Right lobe of liver (tissue), 4 donors: Measurements from ENCODE around the gene ZFAND3.

ENCODE experiments used
- CTCF ChIP-seq, 4 donors: fragments of 200-600 bp in 3 of 4; fragments of 450-650 bp in 1 of 4; IDR thresholded peaks; one replicate each; pipeline versions ENCODE4 v1.5.1 to v1.8.0; 2016 to 2022; ENCODE audit warnings: antibody characterized with exemption in 4 of 4, mild to moderate bottlenecking in 2 of 4
- POLR2A ChIP-seq: fragments of 450-650 bp; IDR thresholded peaks from one replicate; pipeline ENCODE4 v1.6.1; 2017; ENCODE audit warnings: antibody characterized with exemption, mild to moderate bottlenecking
- donor health status: DM: no; HTN: no; CAD: no.
- donor health status: DM: no; HTN: no; CAD: no.
- donor health status: DM: no; HTN: yes; CAD: no.

- TF ChIP-seq CTCF (IDR thresholded peaks at IDR 0.05) (no peak), POLR2A (no peak)
Observed at GRCh38 chr6:37889486-37889885, 70.0 kb downstream of the ZFAND3 start.
